Activated naive CD4-positive, alpha-beta T cell treated with Interleukin-2 at 50 U/mL for 16 hours (primary cell): ENCODE results near the gene KRTAP10-9.

Source experiments
- DNase-seq: peaks from one replicate; pipeline ENCODE4 v3.0.0-alpha.2; 2020

Gene KRTAP10-9

DNA sequence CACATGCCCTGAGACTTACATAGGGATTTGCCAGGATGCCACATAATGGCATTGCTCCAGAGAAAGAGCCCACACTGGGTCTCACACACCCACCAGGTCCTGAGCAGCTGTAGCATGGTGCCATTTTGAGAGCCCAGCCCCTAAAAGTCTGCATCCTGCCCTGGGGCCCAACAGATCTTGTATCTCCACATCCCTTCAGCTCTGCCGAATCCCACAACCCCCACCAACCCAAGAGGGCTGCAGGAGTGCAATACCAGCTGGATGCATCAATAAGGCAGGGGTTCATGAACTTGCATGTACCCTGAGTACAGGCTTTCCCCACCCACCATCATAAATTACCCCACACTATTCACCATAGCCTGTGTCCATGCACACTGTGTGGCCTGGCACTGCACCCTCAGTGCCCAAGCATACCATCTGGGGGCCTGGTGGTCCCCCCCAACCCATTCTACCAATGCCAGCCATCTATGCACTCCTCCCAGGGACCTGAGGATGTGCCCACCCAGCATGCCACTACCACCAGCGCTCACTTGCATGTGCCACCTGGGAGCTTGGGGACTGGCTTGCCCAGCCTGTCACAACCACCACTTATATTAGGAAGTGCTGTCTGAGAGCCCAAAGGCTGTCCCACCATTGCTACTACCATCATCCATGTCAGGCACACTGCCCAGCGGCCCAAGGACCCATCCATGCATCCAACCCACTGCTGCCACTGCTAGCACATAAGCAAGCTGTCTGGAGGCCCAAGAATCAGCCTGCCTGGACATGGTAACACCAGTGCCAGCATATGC is 43.9 kb downstream of the KRTAP10-9 start:
- DNase-seq = no peak

DNA sequence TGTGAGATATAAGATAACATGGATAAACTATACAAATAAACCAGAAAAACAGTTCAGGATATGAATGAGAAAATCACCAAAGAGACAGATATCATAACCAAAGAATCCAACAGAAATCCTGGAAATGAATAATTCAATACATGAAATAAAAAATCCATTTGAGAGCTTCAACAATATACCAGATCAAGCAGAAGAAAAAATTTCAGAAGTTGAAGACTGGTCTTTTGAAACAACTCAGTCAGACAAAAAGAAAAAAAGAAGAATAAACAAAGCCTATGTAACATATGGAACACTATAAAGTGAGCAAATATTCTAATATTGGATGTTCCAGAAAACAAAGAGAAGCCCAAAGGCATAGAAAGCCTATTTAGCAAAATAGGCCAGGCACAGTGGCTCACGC is 45.0 kb downstream of the KRTAP10-9 start:
- no peak for DNase-seq

DNA sequence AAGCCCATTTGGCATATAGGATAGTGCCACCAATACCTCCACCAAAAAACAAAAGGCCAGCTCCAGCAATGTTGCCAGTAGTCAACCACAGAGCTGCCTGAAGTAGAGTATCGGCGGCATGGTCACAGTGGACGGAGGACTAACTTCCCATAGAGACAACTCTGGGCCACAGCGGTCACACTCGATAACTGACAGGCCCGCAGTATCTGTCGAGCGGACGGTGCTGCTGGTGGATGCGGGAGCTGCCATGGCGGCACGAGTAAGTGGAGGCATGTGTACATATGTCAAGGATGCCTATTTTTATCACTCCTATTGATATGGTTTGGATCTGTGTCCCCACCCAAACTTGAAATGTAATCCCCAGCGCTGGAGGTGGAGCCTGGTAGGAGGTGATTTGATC is 51.0 kb downstream of the KRTAP10-9 start:
- DNase-seq = no peak
